ENCODE data around the gene JAM3. TPM values are rescaled to one million over a fixed set of nuclear protein-coding genes. Genes with fewer than 3 reads are reported as not detected.

The JAM3 gene
- 116 and 117 TPM in 2 replicates for total RNA-seq

- DNase-seq (ENCODE audit: low read depth, low spot score) = peak; percentile 80
These were observed at the start of gene JAM3 for GRCh38 chr11:134068829-134069425. Gene JAM3 (plus strand): TSS chr11:134069072. CDS start chr11:134069084, 12 bp downstream.

GRCh38 chr11:134019500-134019899, 49.4 kb upstream of the JAM3 start:
- no peak for DNase-seq (ENCODE audit: low read depth, low spot score)

DNA sequence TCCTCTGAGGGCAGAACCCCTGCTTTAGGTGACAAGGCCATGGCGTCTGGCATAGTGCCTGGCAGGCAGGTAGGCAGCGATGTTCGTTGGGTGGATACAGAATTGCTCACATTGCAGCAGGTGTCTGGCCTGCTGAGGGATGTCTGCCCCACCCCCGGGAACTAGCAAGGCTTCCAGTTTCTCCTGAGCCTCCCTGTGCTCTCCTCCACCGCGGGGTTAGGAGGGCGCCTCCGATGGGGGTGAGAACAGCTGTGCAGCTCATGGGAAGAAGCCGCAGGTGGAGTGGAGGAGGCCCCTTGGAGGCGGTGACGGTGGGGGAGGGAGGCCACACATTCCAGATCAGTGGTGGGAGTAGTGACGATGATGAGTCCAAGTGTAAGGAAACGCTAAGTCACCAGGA, 48.3 kb upstream of the JAM3 start:
- no peak for DNase-seq (ENCODE audit: low read depth, low spot score)

GRCh38 chr11:134021326-134021725, 47.5 kb upstream of the JAM3 start:
- DNase-seq (ENCODE audit: low read depth, low spot score) = no peak

DNA sequence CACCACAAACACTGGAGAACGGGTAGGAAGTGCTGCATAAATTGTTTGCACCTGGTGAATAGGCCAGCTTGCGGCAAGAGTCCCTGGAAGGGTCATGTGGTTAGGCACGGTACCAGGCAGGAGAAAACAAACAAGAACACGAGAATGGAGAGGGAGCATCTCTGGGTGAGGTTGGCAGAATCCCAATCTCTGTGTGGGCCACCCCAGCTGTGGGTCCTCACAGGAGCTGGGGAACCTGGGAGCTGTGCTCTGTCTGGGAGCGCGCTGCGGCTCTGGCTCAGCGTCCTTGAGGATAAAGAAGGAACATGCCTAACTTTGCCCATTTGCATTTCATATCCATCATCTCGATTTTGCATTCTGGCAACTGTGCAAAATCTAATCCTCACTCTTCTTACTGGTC, 46.1 kb upstream of the JAM3 start:
- DNase-seq (ENCODE audit: low read depth, low spot score) = no peak

- no peak for DNase-seq (ENCODE audit: low read depth, low spot score)
These were observed 44.3 kb upstream of the JAM3 start for GRCh38 chr11:134024420-134025081.

GRCh38 chr11:134025082-134025429, 43.8 kb upstream of the JAM3 start:
- no peak for DNase-seq (ENCODE audit: low read depth, low spot score)

DNA sequence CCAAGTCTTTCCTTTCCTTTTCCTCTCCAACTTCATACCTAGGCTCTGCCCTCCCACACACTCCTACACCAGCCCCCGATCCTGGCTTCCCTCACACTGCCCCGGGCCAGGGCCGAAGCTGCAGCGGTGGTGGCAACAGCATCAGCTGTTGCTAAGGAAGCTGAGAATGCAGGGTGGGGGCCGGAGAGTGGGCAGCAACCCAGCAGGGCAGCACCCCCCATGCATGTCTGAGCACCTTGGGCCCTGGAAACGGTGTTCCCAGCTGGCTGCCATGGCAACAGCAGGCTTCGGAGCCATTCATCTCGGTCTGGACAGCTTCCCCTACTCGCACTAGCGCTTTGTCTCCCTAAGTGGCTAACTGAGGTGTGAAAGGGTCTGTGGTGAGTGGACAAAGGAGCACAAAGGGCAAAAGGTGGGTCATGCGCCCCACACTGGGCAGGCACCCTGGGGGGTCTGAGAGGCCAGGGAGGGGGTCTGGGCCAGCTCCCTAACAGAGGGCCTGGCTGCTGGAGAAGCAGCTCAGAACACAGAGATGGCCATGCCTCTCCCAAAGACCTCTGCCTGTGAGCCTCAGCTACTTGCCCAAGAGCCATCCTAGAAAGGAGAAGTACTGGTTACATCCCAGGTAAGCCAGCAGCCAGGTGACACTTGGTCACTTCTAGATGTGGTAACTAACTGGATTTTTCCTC, 42.1 kb upstream of the JAM3 start:
- no peak for DNase-seq (ENCODE audit: low read depth, low spot score)

GRCh38 chr11:134027671-134028070, 41.2 kb upstream of the JAM3 start:
- DNase-seq (ENCODE audit: low read depth, low spot score) = no peak

DNA sequence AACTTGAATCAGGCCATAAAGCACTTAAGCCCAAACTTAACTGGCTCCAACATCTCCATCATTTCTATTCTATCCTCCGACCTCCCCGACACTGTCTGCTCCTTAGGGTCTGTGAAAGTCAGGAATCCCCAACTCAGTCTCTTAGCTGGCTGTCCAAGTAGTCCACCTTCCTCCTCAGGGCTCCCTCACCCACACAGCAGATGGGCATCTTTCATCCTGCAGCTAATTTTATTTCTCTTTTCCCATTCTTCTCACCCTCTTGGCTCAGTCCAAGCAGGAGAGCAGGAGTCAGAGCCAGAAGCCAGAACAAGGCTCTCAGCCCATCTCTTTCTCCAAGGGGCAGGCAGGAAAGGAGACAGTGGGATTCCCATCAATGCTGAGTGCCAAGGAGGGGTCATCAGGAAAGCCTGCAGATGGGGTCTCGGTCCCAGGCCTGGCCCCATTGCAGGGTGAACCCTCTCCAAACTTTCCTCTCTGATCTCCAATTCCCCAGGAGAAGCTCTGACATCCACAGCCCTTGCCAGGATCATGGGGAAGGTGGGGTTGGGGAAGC, 40.4 kb upstream of the JAM3 start:
- no peak for DNase-seq (ENCODE audit: low read depth, low spot score)

- DNase-seq (ENCODE audit: low read depth, low spot score) = no peak
These were observed 38.0 kb upstream of the JAM3 start for GRCh38 chr11:134030853-134031252.

- DNase-seq (ENCODE audit: low read depth, low spot score) = no peak
These were observed 36.8 kb upstream of the JAM3 start for GRCh38 chr11:134032043-134032442.

DNA sequence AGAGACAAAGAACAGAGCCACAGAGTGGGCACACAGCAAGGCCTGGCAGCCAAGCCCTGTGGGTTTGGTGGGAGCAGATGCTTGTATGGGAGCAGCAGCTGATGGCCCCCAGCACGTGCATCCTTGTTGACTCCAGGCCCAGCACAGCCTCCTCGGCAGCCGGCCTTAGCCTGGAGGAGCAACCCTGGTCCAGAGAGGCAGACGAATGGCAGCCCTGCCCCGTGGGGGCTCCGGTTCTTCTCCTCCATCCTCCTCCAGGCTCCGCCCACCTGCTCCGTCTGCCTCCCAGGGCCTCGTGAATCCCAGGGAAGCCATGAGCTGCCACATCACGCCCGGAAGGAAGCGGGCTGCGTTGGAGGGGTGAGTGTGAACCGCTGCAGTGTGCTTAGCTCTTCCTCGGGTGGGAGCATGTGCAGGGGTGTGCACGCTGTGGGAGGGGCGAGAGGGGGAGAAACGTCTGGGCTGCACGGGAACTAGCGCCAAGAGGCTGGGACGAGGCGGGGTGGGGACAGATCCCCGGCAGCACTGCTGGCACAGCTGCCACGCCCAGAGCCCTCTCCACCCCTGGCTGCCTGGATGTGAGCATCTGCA, 36.3 kb upstream of the JAM3 start:
- no peak for DNase-seq (ENCODE audit: low read depth, low spot score)

DNA sequence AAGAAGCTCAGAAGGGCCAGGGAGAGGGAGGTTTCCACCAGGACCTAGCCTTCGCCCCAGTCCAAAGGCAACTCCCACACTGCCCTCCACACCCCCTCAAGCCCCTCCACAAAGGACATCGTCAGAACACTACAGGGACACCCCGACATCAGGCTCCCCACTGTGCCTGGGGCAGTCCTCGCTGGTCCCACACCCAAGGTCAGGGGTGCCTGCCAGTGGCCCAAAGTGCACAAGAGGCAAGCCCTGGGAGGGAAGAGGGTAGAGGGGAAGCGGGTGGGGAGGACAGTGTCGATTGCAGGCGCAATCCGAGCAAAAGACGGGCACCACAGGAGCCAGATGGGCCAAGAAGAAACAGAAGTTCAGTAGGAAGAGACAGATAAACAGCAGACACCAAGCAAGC, 35.6 kb upstream of the JAM3 start:
- DNase-seq (ENCODE audit: low read depth, low spot score) = no peak

- DNase-seq (ENCODE audit: low read depth, low spot score) = peak; percentile 22
These were observed 35.0 kb upstream of the JAM3 start for GRCh38 chr11:134033696-134034491.

DNA sequence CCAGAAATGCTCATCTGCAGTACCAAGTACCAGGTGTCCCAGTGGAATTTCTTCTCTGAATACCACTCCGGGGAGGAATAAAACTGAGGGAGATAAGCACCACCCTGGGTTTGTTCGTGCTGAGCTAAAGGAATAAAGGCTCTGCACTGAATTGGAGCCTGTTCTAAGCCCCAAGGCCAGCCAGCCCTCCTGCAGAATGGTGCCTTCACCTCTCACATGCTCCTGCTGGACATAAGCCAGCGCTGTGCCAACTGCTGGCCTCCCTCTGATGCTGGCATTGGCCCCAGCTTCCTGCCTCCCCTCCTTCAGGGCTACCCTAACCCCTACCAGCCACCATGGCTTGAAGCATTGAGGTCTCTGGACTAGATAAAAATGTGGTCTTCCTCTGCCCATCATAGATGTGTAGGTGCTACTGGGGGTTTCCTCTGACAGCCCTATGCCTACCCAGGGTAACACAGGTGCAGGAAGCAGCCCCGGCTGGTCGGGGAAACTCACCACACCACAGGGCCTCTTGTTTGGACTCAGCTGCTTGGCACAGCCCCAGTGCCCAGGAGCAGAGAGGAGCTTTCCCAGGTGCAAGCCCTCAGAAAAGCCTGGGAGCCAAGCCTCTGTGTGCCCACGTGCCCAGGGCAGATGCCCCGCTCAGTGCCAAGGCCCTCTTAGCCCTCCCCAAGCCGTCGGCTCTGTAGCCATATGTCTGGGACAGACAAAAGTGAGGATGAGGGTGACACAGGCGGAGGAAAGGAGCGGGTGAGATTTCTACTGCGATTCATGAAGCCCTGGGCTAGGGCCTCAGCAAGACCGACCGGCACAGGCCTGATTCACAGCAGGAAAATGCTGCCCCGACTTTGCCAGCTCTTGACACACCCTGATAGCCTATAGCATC, 34.1 kb upstream of the JAM3 start:
- DNase-seq (ENCODE audit: low read depth, low spot score) = no peak

- no peak for DNase-seq (ENCODE audit: low read depth, low spot score)
These were observed 32.3 kb upstream of the JAM3 start for GRCh38 chr11:134036492-134037045.

DNA sequence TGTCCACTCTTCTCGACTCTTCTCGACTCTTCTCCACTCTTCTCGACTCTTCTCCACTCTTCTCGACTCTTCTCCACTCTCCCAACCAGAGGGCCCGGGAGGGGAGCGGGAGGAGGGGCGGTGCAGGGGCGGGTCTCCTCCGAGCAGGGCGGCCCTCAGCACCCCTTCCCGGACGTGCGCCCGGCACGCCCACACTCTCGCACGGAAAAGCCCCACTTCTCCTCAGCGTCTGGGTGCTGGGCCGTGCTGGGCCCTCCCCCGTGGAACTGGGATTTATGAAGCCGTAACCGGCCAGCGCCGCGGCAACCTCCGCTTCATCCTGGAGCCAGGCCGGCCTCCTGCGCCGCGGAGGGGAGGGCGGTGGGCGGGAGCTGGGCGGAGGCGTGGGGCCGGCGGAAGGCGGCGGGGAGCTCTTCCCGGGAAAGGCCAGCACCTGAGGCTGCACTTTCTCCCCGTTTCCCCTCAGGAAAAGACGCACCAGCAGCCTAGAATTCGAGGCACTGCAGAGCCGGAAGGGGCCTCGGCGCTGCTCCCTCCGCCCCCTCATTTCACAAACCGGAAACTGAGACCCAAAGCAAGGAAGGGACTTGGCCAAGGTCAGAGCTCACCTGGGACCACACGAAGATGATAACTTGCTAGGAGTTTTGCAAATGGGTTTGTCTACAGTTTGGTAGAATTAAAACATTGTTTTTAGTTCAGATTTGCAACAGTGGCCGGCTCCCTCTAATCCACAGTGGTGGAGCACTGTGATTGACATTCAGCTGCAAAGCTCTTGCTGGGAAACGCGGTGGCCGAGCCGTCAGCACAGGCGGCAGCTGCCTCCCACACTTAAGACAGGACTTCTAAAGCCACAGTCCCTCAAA, 31.6 kb upstream of the JAM3 start:
- DNase-seq (ENCODE audit: low read depth, low spot score) = no peak

DNA sequence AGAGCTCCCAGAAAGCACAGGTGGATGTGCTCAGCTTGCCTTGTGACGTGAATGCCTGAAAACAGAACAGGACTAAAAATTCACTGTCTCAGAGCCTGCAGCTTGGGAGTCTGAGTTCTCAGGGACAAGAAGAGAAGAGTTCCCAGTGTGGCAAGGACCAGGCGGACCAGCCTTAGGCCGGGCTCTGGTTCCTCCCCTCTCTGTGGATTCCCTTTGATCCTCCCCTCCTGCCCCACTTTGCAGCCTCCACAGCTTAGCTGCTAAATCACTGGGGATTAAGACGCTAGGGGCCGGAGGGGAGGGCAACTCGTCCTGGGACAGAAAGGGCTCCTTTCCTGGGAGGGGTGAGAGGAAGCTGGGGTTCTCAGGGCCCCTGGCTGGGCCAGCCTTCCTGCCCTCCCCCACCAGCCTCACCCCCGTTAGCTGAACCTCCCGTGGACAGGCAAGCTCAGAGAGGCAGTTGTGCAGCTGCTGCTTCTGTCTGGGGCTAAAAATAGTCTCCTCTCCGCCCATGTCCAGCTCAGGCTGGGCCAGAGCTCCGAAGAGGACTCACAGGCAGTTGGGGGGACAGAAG, 29.9 kb upstream of the JAM3 start:
- DNase-seq (ENCODE audit: low read depth, low spot score) = no peak
